Vagina (tissue), 2 donors: ENCODE results near the gene XKR8.

Source experiments
- CTCF ChIP-seq, 3 experiments: fragments of 450-650 bp in 2 of 3; fragments of 200-600 bp in 1 of 3; sonication (generic) in 1 of 3; IDR thresholded peaks; one replicate each; pipeline ENCODE4 v1.5.1; 2017 to 2019; ENCODE audit warnings: antibody characterized with exemption in 3 of 3, mild to moderate bottlenecking in 2 of 3, moderate library complexity in 2 of 3
- POLR2A ChIP-seq, 2 donors: fragments of 450-650 bp; IDR thresholded peaks; one replicate each; pipeline ENCODE4 v1.6.1; 2017; ENCODE audit warnings: antibody characterized with exemption in 2 of 2, mild to moderate bottlenecking in 2 of 2, moderate library complexity in 2 of 2
- POLR2AphosphoS5 ChIP-seq, 2 donors: sonication (generic); formaldehyde crosslinking; IDR thresholded peaks; one replicate each; pipeline ENCODE4 v1.9.0; 2017; ENCODE audit warnings: antibody characterized with exemption in 2 of 2, mild to moderate bottlenecking in 2 of 2, low read depth in 1 of 2; ENCODE audit not compliant: insufficient read depth in 1 of 2

DNA sequence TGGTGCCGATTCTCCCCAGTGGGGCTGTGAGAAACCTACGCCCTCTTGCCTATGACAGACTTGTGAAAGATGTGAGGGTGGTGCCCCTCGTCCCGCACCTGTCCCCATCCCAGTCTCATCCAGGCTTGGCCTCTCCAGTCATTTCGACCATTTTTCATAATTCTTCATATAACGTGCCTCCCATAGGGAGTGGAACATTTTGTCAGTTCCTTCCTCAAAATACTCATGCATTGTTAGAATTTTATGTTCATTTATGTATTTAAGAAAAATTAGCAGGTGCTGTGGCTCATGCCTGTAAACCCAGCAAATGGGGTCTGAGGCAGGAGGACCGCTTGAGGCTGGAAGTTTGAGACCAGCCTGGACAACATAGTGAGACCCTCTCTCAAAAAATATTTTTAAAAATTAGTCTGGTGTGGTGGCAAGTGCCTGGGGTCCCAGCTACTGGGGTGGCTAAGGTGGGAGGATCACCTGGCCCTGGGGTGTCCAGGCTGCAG, 44.6 kb upstream of the XKR8 start:
- no peak for TF ChIP-seq CTCF (IDR thresholded peaks at IDR 0.05)
- no peak for TF ChIP-seq POLR2AphosphoS5 (IDR thresholded peaks at IDR 0.05; ENCODE audit: insufficient read depth in 1 of 2, low read depth in 1 of 2)
- no peak for TF ChIP-seq POLR2A (IDR thresholded peaks at IDR 0.05)
